HepG2 (cell line): ENCODE results near the gene NOP9. TPM values are rescaled to one million over a fixed set of nuclear protein-coding genes. Genes with fewer than 3 reads are reported as not detected.

Experiments
- BRCA1 ChIP-seq: sonication (generic); formaldehyde crosslinking; IDR thresholded peaks from 2 replicates; pipeline ENCODE4 v1.4.0; 2020; ENCODE audit warnings: missing genetic modification reagents
- LCORL ChIP-seq, 2 experiments: fragments of 450-650 bp in 1 of 2; sonication (generic) in 1 of 2; formaldehyde crosslinking in 1 of 2; IDR thresholded peaks; 2 replicates each; pipeline versions ENCODE4 v1.5.0 to v1.6.1; 2017 to 2020; ENCODE audit warnings: antibody characterized with exemption in 1 of 2, missing genetic modification reagents in 1 of 2
- PRPF4 ChIP-seq: fragments of 200-400 bp; formaldehyde crosslinking; IDR thresholded peaks from 2 replicates; pipeline ENCODE4 v1.6.1; 2016; ENCODE audit warnings: low read length, low read depth; ENCODE audit not compliant: poor library complexity, severe bottlenecking
- TP53 ChIP-seq: sonication (generic); formaldehyde crosslinking; conservative IDR thresholded peaks from 2 replicates; pipeline ENCODE4 v1.4.0; 2020; ENCODE audit warnings: missing genetic modification reagents
- polyA plus RNA-seq, 8 experiments: library from polyadenylated mRNA; depleted of rRNA in 3 of 8; stranded (reverse) in 7 of 8; unstranded in 1 of 8; fragments of >200 nt; fragmentation: Illumina TruSeq in 4 of 8; extraction: Trizol in 4 of 8; gene quantifications; 2 replicates each; pipeline versions ENCODE4 v1.2.1 to v1.2.3, GENCODE V29; 2011 to 2016; ENCODE audit warnings: low read depth in 4 of 8, missing spikeins in 1 of 8, mixed read lengths in 1 of 8; ENCODE audit not compliant: insufficient read depth in 1 of 8
- total RNA-seq, 5 experiments: library from RNA; depleted of rRNA; stranded (reverse); fragments of >200 nt; fragmentation: Illumina TruSeq; extraction: Trizol; gene quantifications; 2 replicates each; pipeline ENCODE4 v1.2.3, GENCODE V29; 2016; ENCODE audit warnings: low read depth in 1 of 5
- TF ChIP-seq, protein P1 (sequence below): sonication (generic); formaldehyde crosslinking; IDR thresholded peaks from one replicate; pipeline ENCODE4 v1.5.1; 2020; ENCODE audit warnings: mild to moderate bottlenecking, missing genetic modification reagents; ENCODE audit errors: not compliant biosample characterization
- TF ChIP-seq, protein P2 (sequence below): IDR thresholded peaks from 2 replicates; pipeline ENCODE4 v1.4.0; 2020; ENCODE audit warnings: mild to moderate bottlenecking, missing genetic modification reagents

The NOP9 gene
- total and polyA plus RNA-seq, 2 of the 13 experiments (the other 11 are each of a cell fraction or from before 2014, with no cell fraction given): 24.5 to 61.6 TPM

DNA sequence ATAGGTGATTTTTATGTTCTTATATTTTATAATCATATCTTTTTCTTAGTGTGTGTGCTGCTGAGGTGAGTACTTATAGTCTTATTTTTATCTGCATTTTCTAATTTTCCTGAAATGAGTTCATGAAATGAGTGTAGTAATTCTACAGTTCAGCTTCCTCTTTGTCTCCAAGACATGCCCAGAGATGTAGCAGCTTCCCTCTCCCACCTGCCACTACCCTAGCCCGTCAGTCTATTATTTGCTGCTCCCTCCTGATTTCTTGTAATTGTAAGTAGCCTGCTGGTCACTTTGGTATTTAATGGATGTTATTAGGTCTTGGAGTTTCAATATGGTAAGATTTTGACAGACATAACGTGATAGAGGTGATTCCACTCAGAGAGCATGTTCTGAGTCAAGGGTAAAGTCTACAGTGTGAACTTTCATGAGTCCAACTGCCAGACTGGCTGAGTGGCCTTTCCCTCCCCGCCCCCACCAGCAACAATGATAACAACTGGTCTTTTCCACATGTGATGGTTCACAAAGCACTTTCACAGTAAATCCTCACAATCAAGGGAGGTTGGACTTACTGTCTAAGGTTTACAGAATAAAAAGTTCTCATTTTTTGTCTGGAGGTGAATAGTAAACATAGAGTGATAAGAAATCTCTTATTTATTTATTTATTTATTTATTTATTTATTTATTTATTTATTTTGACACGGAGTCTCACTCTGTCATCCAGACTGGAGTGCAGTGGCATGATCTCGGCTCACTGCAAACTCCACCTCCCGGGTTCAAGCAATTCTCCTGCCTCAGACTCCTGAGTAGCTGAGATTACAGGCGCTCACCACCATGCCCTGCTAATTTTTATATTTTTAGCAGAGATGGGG lies 44.4 kb downstream of the NOP9 start (continued):
- TF ChIP-seq, protein P1, sequence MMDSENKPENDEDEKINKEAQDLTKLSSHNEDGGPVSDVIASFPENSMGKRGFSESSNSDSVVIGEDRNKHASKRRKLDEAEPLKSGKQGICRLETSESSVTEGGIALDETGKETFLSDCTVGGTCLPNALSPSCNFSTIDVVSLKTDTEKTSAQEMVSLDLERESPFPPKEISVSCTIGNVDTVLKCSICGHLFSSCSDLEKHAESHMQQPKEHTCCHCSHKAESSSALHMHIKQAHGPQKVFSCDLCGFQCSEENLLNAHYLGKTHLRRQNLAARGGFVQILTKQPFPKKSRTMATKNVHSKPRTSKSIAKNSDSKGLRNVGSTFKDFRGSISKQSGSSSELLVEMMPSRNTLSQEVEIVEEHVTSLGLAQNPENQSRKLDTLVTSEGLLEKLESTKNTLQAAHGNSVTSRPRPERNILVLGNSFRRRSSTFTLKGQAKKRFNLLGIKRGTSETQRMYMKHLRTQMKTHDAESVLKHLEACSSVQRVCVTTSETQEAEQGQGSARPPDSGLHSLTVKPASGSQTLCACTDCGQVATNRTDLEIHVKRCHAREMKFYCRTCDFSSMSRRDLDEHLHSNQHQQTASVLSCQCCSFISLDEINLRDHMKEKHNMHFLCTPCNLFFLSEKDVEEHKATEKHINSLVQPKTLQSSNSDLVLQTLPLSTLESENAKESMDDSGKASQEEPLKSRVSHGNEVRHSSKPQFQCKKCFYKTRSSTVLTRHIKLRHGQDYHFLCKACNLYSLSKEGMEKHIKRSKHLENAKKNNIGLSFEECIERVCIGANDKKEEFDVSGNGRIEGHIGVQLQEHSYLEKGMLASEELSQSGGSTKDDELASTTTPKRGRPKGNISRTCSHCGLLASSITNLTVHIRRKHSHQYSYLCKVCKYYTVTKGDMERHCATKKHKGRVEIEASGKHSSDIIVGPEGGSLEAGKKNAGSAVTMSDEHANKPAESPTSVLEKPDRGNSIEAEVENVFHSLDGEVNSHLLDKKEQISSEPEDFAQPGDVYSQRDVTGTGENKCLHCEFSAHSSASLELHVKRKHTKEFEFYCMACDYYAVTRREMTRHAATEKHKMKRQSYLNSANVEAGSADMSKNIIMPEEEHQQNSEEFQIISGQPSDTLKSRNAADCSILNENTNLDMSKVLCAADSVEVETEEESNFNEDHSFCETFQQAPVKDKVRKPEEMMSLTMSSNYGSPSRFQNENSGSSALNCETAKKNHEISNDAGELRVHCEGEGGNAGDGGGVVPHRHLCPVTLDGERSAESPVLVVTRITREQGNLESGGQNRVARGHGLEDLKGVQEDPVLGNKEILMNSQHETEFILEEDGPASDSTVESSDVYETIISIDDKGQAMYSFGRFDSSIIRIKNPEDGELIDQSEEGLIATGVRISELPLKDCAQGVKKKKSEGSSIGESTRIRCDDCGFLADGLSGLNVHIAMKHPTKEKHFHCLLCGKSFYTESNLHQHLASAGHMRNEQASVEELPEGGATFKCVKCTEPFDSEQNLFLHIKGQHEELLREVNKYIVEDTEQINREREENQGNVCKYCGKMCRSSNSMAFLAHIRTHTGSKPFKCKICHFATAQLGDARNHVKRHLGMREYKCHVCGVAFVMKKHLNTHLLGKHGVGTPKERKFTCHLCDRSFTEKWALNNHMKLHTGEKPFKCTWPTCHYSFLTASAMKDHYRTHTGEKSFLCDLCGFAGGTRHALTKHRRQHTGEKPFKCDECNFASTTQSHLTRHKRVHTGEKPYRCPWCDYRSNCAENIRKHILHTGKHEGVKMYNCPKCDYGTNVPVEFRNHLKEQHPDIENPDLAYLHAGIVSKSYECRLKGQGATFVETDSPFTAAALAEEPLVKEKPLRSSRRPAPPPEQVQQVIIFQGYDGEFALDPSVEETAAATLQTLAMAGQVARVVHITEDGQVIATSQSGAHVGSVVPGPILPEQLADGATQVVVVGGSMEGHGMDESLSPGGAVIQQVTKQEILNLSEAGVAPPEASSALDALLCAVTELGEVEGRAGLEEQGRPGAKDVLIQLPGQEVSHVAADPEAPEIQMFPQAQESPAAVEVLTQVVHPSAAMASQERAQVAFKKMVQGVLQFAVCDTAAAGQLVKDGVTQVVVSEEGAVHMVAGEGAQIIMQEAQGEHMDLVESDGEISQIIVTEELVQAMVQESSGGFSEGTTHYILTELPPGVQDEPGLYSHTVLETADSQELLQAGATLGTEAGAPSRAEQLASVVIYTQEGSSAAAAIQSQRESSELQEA (CRISPR knock-in tag): no peak
- TF ChIP-seq LCORL (IDR thresholded peaks at IDR 0.05): no peak
- peak; percentile 61; the same call in 1 of the 2 replicates for TF ChIP-seq LCORL (CRISPR knock-in tag; IDR thresholded peaks at IDR 0.05)
- peak; percentile 68 for TF ChIP-seq PRPF4
- no peak for TF ChIP-seq TP53 (CRISPR knock-in tag)
- TF ChIP-seq, protein P2, sequence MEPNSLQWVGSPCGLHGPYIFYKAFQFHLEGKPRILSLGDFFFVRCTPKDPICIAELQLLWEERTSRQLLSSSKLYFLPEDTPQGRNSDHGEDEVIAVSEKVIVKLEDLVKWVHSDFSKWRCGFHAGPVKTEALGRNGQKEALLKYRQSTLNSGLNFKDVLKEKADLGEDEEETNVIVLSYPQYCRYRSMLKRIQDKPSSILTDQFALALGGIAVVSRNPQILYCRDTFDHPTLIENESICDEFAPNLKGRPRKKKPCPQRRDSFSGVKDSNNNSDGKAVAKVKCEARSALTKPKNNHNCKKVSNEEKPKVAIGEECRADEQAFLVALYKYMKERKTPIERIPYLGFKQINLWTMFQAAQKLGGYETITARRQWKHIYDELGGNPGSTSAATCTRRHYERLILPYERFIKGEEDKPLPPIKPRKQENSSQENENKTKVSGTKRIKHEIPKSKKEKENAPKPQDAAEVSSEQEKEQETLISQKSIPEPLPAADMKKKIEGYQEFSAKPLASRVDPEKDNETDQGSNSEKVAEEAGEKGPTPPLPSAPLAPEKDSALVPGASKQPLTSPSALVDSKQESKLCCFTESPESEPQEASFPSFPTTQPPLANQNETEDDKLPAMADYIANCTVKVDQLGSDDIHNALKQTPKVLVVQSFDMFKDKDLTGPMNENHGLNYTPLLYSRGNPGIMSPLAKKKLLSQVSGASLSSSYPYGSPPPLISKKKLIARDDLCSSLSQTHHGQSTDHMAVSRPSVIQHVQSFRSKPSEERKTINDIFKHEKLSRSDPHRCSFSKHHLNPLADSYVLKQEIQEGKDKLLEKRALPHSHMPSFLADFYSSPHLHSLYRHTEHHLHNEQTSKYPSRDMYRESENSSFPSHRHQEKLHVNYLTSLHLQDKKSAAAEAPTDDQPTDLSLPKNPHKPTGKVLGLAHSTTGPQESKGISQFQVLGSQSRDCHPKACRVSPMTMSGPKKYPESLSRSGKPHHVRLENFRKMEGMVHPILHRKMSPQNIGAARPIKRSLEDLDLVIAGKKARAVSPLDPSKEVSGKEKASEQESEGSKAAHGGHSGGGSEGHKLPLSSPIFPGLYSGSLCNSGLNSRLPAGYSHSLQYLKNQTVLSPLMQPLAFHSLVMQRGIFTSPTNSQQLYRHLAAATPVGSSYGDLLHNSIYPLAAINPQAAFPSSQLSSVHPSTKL (CRISPR knock-in tag): peak; percentile 46
- no peak for TF ChIP-seq BRCA1
